Prostate gland (tissue), 2 donors: ENCODE measurements around the gene USP34. TPM values are rescaled to one million over a fixed set of nuclear protein-coding genes. Genes with fewer than 3 reads are reported as not detected.

ENCODE experiments used
- DNase-seq: peaks from one replicate; pipeline ENCODE4 v3.0.0-alpha.2; 2019; ENCODE audit warnings: low spot score
- H3K27ac ChIP-seq, 2 donors: fragments of 200-600 bp; sonication (generic); 2 replicates each; pipeline ENCODE4 v1.5.1; 2017 to 2019
- H3K27me3 ChIP-seq: fragments of 200-600 bp; sonication (generic); replicated peaks from 2 replicates; pipeline ENCODE4 v1.5.1; 2019; ENCODE audit not compliant: insufficient read depth
- H3K36me3 ChIP-seq, 2 donors: fragments of 200-600 bp; sonication (generic); 1 replicate in 1 of 2; 2 replicates in 1 of 2; pipeline versions ENCODE4 v1.5.1 to v1.8.1; 2017 to 2019
- H3K4me1 ChIP-seq: fragments of 200-600 bp; sonication (generic); replicated peaks from 2 replicates; pipeline ENCODE4 v1.5.1; 2019
- H3K4me3 ChIP-seq, 2 donors: fragments of 200-600 bp; sonication (generic); 2 replicates each; pipeline ENCODE4 v1.5.1; 2017 to 2019
- H3K9me3 ChIP-seq: fragments of 200-600 bp; sonication (generic); 2 replicates; pipeline ENCODE4 v1.5.1; 2017
- CTCF ChIP-seq, 4 experiments: fragments of 200-600 bp in 2 of 4; fragments of 450-650 bp in 2 of 4; sonication (generic) in 2 of 4; IDR thresholded peaks; 1 replicate in 3 of 4; 2 replicates in 1 of 4; pipeline ENCODE4 v1.5.1; 2016 to 2019; ENCODE audit warnings: antibody characterized with exemption in 4 of 4, mild to moderate bottlenecking in 2 of 4, moderate library complexity in 2 of 4
- POLR2A ChIP-seq: fragments of 450-650 bp; IDR thresholded peaks from one replicate; pipeline ENCODE4 v1.6.1; 2016; ENCODE audit warnings: antibody characterized with exemption, mild to moderate bottlenecking
- POLR2AphosphoS5 ChIP-seq: sonication (generic); formaldehyde crosslinking; IDR thresholded peaks from one replicate; pipeline ENCODE4 v1.6.1; 2017; ENCODE audit warnings: antibody characterized with exemption
- WGBS: methylation state at CpG from one replicate; pipeline ENCODE4 v1.1.5; 2018; 5-methylcytosine and 5-hydroxymethylcytosine counted together
- intact Hi-C: fragments of 100-400 bp; cut with DNase I; formaldehyde crosslinking; loops from one replicate; pipeline ENCODE4 v1.14.2; 2022
- total RNA-seq, 2 donors: library from RNA; depleted of rRNA; stranded (reverse); fragments of >200 nt; gene quantifications; one replicate each; pipeline ENCODE4 v1.1.0, GENCODE V29; 2016

The USP34 gene
- total RNA-seq, 2 donors from 2014 or later, result 94.1 to 206 TPM

GRCh38 chr2:61510674-61511671 lies 40.1 kb upstream of the USP34 start:
- TF ChIP-seq POLR2A (no peak), CTCF (IDR thresholded peaks at IDR 0.05) (no peak), POLR2AphosphoS5 (no peak)
- H3K27me3 ChIP-seq, result no peaks in the 10 kb centered on the region
- no peaks in the 10 kb centered on the region for H3K9me3 ChIP-seq
- H3K4me1 ChIP-seq, result no peaks in the 10 kb centered on the region
- WGBS, result 94% methylated on average over 19 of the region's 19 CpGs
- H3K4me3 ChIP-seq, result no peak overlapping the region
- H3K27ac ChIP-seq, result no peak overlapping the region
- no peak for DNase-seq
- intact Hi-C loops, result no loop called here
- H3K36me3 ChIP-seq, result no peaks in the 10 kb centered on the region

- H3K27ac ChIP-seq, result no peak overlapping the region
- H3K27me3 ChIP-seq, result no peaks in the 10 kb centered on the region
- H3K4me3 ChIP-seq, result no peak overlapping the region
- H3K36me3 ChIP-seq, result no peaks in the 10 kb centered on the region
- intact Hi-C loops, result no loop called here
- no peak for DNase-seq
- H3K4me1 ChIP-seq, result no peaks in the 10 kb centered on the region
- WGBS, result 86% methylated on average over 2 of the region's 2 CpGs
- TF ChIP-seq POLR2AphosphoS5, result no peak
- no peak for TF ChIP-seq CTCF (IDR thresholded peaks at IDR 0.05)
- TF ChIP-seq POLR2A, result no peak
- H3K9me3 ChIP-seq, result no peaks in the 10 kb centered on the region
Observed at GRCh38 chr2:61504949-61505348, 34.1 kb upstream of the USP34 start.

- Histone ChIP-seq H3K4me1 (no peaks in the 10 kb centered on the region), H3K27me3 (no peaks in the 10 kb centered on the region), H3K4me3 (no peak overlapping the region), H3K27ac (no peak overlapping the region), H3K36me3 (no peaks in the 10 kb centered on the region), H3K9me3 (no peaks in the 10 kb centered on the region)
- WGBS, result 98% methylated on average over 2 of the region's 2 CpGs
- TF ChIP-seq CTCF (IDR thresholded peaks at IDR 0.05), result no peak
- TF ChIP-seq POLR2A, result no peak
- no peak for TF ChIP-seq POLR2AphosphoS5
- intact Hi-C loops, result no loop called here
- no peak for DNase-seq
Observed at GRCh38 chr2:61499060-61499459, 28.2 kb upstream of the USP34 start.

GRCh38 chr2:61493523-61493942 lies 22.6 kb upstream of the USP34 start:
- 77% methylated on average over 2 of the region's 2 CpGs for WGBS
- no peaks in the 10 kb centered on the region for H3K36me3 ChIP-seq
- H3K27me3 ChIP-seq, result no peaks in the 10 kb centered on the region
- no peak overlapping the region for H3K27ac ChIP-seq
- no peak overlapping the region for H3K4me3 ChIP-seq
- H3K4me1 ChIP-seq, result no peaks in the 10 kb centered on the region
- TF ChIP-seq POLR2A, result no peak
- TF ChIP-seq POLR2AphosphoS5, result no peak
- no peak for TF ChIP-seq CTCF (IDR thresholded peaks at IDR 0.05)
- DNase-seq, result no peak
- intact Hi-C loops, result no loop called here
- no peaks in the 10 kb centered on the region for H3K9me3 ChIP-seq

- Histone ChIP-seq H3K27ac (no peak overlapping the region), H3K9me3 (no peaks in the 10 kb centered on the region), H3K4me3 (no peak overlapping the region), H3K36me3 (no peaks in the 10 kb centered on the region), H3K4me1 (no peaks in the 10 kb centered on the region), H3K27me3 (no peaks in the 10 kb centered on the region)
- TF ChIP-seq POLR2A (no peak), POLR2AphosphoS5 (no peak), CTCF (IDR thresholded peaks at IDR 0.05) (no peak)
- intact Hi-C loops, result no loop called here
- WGBS, result 92% methylated on average over 2 of the region's 2 CpGs
- no peak for DNase-seq
Observed at GRCh38 chr2:61492476-61492875, 21.6 kb upstream of the USP34 start.
